ENCODE results near the gene XYLT1. TPM values are rescaled to one million over a fixed set of nuclear protein-coding genes. Genes with fewer than 3 reads are reported as not detected.

The XYLT1 gene
- polyA plus RNA-seq, 3 donors: 6.9 to 7.6 (median 7.6) TPM

GRCh38 chr16:17203424-17203823 lies 267.3 kb downstream of the XYLT1 start:
- DNase-seq: no peak

GRCh38 chr16:17199135-17199534 lies 271.6 kb downstream of the XYLT1 start:
- no peak for DNase-seq

GRCh38 chr16:17196526-17196925 lies 274.2 kb downstream of the XYLT1 start:
- DNase-seq: no peak

GRCh38 chr16:17194190-17194780 lies 276.5 kb downstream of the XYLT1 start:
- no peak for DNase-seq

- no peak for DNase-seq
Observed at GRCh38 chr16:17193566-17194100, 277.1 kb downstream of the XYLT1 start.

- DNase-seq: no peak
Observed at GRCh38 chr16:17184026-17184425, 286.7 kb downstream of the XYLT1 start.

GRCh38 chr16:17177959-17178905 lies 292.5 kb downstream of the XYLT1 start:
- DNase-seq: no peak

- no peak for DNase-seq
Observed at GRCh38 chr16:17177242-17177958, 293.4 kb downstream of the XYLT1 start.

- DNase-seq: no peak
Observed at GRCh38 chr16:17176199-17176598, 294.6 kb downstream of the XYLT1 start.

- DNase-seq: no peak
Observed at GRCh38 chr16:17173281-17173680, 297.5 kb downstream of the XYLT1 start.

GRCh38 chr16:17171250-17172143 lies 299.3 kb downstream of the XYLT1 start:
- DNase-seq: no peak

GRCh38 chr16:17170435-17170834 lies 300.3 kb downstream of the XYLT1 start:
- DNase-seq: no peak

GRCh38 chr16:17168181-17168580 lies 302.6 kb downstream of the XYLT1 start:
- no peak for DNase-seq

GRCh38 chr16:17166095-17166494 lies 304.7 kb downstream of the XYLT1 start:
- no peak for DNase-seq

GRCh38 chr16:17162560-17162959 lies 308.2 kb downstream of the XYLT1 start:
- DNase-seq: no peak

GRCh38 chr16:17160920-17161431 lies 309.8 kb downstream of the XYLT1 start:
- no peak for DNase-seq

- DNase-seq: no peak
Observed at GRCh38 chr16:17160285-17160853, 310.4 kb downstream of the XYLT1 start.

GRCh38 chr16:17159617-17160016 lies 311.1 kb downstream of the XYLT1 start:
- DNase-seq: no peak

GRCh38 chr16:17155936-17156335 lies 314.8 kb downstream of the XYLT1 start:
- no peak for DNase-seq

GRCh38 chr16:17155485-17155884 lies 315.3 kb downstream of the XYLT1 start:
- no peak for DNase-seq

GRCh38 chr16:17154981-17155380 lies 315.8 kb downstream of the XYLT1 start:
- no peak for DNase-seq

Data from renal pelvis (tissue), 4 donors.